Measurements from ENCODE around the gene ZDHHC17.

DNA sequence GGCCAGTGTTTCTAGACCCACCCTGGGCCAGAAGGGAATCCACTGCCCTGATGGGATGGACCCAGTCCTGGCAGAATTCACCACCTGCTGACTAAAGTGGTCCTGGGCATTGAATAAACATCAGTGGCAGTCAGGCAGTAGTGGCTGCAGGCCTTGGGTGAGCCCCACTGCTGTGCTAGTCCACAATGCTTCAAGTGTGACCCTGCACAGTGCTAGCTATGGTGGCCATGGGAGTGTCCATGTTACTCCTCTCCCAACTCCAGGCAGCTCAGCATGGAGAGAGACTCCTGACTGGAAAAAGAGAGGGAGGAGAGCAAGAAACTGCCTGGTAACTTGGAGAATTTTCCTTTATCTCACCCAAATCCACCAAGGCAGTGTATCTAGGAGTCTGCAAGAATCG lies 132.4 kb downstream of the ZDHHC17 start:
- TF ChIP-seq, protein P1, sequence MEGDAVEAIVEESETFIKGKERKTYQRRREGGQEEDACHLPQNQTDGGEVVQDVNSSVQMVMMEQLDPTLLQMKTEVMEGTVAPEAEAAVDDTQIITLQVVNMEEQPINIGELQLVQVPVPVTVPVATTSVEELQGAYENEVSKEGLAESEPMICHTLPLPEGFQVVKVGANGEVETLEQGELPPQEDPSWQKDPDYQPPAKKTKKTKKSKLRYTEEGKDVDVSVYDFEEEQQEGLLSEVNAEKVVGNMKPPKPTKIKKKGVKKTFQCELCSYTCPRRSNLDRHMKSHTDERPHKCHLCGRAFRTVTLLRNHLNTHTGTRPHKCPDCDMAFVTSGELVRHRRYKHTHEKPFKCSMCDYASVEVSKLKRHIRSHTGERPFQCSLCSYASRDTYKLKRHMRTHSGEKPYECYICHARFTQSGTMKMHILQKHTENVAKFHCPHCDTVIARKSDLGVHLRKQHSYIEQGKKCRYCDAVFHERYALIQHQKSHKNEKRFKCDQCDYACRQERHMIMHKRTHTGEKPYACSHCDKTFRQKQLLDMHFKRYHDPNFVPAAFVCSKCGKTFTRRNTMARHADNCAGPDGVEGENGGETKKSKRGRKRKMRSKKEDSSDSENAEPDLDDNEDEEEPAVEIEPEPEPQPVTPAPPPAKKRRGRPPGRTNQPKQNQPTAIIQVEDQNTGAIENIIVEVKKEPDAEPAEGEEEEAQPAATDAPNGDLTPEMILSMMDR (IDR thresholded peaks at IDR 0.05) = no peak
- no peak for TF ChIP-seq EP300 (IDR thresholded peaks at IDR 0.05)

All from tibial nerve (tissue), 4 donors.